ENCODE data around the gene CGB8.
"Not testable (repeated sequence)": the region's sequence is repeated elsewhere in the genome, so short reads cannot be mapped to it uniquely, and the experiment has no call there.

The CGB8 gene

GRCh38 chr19:49049011-49049410 is at the start of gene CGB8:
Gene CGB8, minus strand, starts transcription at chr19:49049111. Its CDS starts 372 bp downstream, at chr19:49048739.
- DNase-seq = not testable (repeated sequence)

- DNase-seq = peak; percentile 82
These were observed 48.8 kb upstream of the CGB8 start for GRCh38 chr19:49097453-49098288.

- no peak for DNase-seq
These were observed 45.9 kb upstream of the CGB8 start for GRCh38 chr19:49094505-49095482.

GRCh38 chr19:49092686-49093085 is 43.8 kb upstream of the CGB8 start:
- DNase-seq = no peak

GRCh38 chr19:49091391-49092038 is 42.6 kb upstream of the CGB8 start:
- no peak for DNase-seq

GRCh38 chr19:49086296-49086695 is 37.4 kb upstream of the CGB8 start:
- DNase-seq = no peak

GRCh38 chr19:49085868-49086232 is 36.9 kb upstream of the CGB8 start:
- DNase-seq = no peak

GRCh38 chr19:49085020-49085867 is 36.3 kb upstream of the CGB8 start, which contains the start of gene SNRNP70:
Gene SNRNP70, plus strand, starts transcription at chr19:49085451. Its CDS starts 964 bp downstream, at chr19:49086415.
- peak; percentile 99 for DNase-seq

- DNase-seq = no peak
These were observed 35.5 kb upstream of the CGB8 start for GRCh38 chr19:49084206-49085019.

- DNase-seq = no peak
These were observed 32.4 kb upstream of the CGB8 start for GRCh38 chr19:49081273-49081672.

- no peak for DNase-seq
These were observed 31.5 kb upstream of the CGB8 start for GRCh38 chr19:49080392-49080791.

- peak; percentile 65 for DNase-seq
These were observed 26.0 kb upstream of the CGB8 start for GRCh38 chr19:49074869-49075268.

- DNase-seq = peak; percentile 55
These were observed 24.8 kb upstream of the CGB8 start for GRCh38 chr19:49073514-49074378.

GRCh38 chr19:49071860-49072547 is 23.1 kb upstream of the CGB8 start:
- DNase-seq = no peak

- no peak for DNase-seq
These were observed 21.5 kb upstream of the CGB8 start for GRCh38 chr19:49070416-49070815.

GRCh38 chr19:49069026-49069425 is 20.1 kb upstream of the CGB8 start:
- no peak for DNase-seq

- DNase-seq = no peak
These were observed 18.6 kb upstream of the CGB8 start for GRCh38 chr19:49067554-49067953.

GRCh38 chr19:49065905-49066512 is 17.1 kb upstream of the CGB8 start:
- no peak for DNase-seq
